AG10803 (cell line): ENCODE measurements around the gene OR5H14.
"Not testable (repeated sequence)": the region's sequence is repeated elsewhere in the genome, so short reads cannot be mapped to it uniquely, and the experiment has no call there.

Experiments
- DNase-seq: peaks from one replicate; pipeline ENCODE4 v3.0.0; 2010; ENCODE audit warnings: low read depth
- H3K4me3 ChIP-seq: 2 replicates; pipeline ENCODE4 v1.5.1; 2011; ENCODE audit warnings: mild to moderate bottlenecking, low read length, control low read depth
- CTCF ChIP-seq: conservative IDR thresholded peaks from 2 replicates; pipeline ENCODE4 v1.5.1; 2011; ENCODE audit warnings: mild to moderate bottlenecking, low read length, control low read depth, inconsistent platforms

OR5H14 gene

GRCh38 chr3:98130421-98130820 lies 16.9 kb upstream of the OR5H14 start, which contains the start of gene OR5H1:
TSS of gene OR5H1 (plus strand) at chr3:98130721. CDS start at chr3:98132698, 1,977 bp downstream.
- TF ChIP-seq CTCF: no peak
- H3K4me3 ChIP-seq: no peak within 1 kb of the TSS
- no peak for DNase-seq

GRCh38 chr3:98136631-98137030 lies 10.6 kb upstream of the OR5H14 start:
- DNase-seq: no peak
- no peak for TF ChIP-seq CTCF
- H3K4me3 ChIP-seq: no peak overlapping the region

- not testable (repeated sequence) for H3K4me3 ChIP-seq, DNase-seq
Observed at GRCh38 chr3:98137826-98138557, 9.3 kb upstream of the OR5H14 start.

- DNase-seq: no peak
- no peak for TF ChIP-seq CTCF
- H3K4me3 ChIP-seq: no peak overlapping the region
Observed at GRCh38 chr3:98140531-98140930, 6.7 kb upstream of the OR5H14 start.

- H3K4me3 ChIP-seq: no peak overlapping the region
- TF ChIP-seq CTCF: no peak
- no peak for DNase-seq
Observed at GRCh38 chr3:98148751-98149150, 1.5 kb downstream of the OR5H14 start.

GRCh38 chr3:98149456-98149855 lies 2.2 kb downstream of the OR5H14 start:
- not testable (repeated sequence) for H3K4me3 ChIP-seq, DNase-seq

- DNase-seq: no peak
- TF ChIP-seq CTCF: no peak
Observed at GRCh38 chr3:98151241-98151640, 4.0 kb downstream of the OR5H14 start.

GRCh38 chr3:98166396-98166795 lies 19.1 kb downstream of the OR5H14 start, which contains the start of gene OR5H15:
TSS of gene OR5H15 (plus strand) at chr3:98166696. CDS start at chr3:98168700, 2,004 bp downstream.
- H3K4me3 ChIP-seq: no peak within 1 kb of the TSS
- no peak for DNase-seq
- TF ChIP-seq CTCF: no peak

More at GRCh38 chr3:98151241-98151640, 4.0 kb downstream of the OR5H14 start:
- no peak overlapping the region for H3K4me3 ChIP-seq
